Fibroblast of skin of left quadriceps (primary cell): ENCODE results near the gene KLHL14.
"Not testable (repeated sequence)": the region's sequence is repeated elsewhere in the genome, so short reads cannot be mapped to it uniquely, and the experiment has no call there.

Source experiments
- DNase-seq, 2 experiments: peaks; one replicate each; pipeline ENCODE4 v3.0.0-alpha.2; 2013; ENCODE audit warnings: low read depth in 2 of 2

KLHL14 gene, protein sequence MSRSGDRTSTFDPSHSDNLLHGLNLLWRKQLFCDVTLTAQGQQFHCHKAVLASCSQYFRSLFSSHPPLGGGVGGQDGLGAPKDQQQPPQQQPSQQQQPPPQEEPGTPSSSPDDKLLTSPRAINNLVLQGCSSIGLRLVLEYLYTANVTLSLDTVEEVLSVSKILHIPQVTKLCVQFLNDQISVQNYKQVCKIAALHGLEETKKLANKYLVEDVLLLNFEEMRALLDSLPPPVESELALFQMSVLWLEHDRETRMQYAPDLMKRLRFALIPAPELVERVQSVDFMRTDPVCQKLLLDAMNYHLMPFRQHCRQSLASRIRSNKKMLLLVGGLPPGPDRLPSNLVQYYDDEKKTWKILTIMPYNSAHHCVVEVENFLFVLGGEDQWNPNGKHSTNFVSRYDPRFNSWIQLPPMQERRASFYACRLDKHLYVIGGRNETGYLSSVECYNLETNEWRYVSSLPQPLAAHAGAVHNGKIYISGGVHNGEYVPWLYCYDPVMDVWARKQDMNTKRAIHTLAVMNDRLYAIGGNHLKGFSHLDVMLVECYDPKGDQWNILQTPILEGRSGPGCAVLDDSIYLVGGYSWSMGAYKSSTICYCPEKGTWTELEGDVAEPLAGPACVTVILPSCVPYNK

DNA sequence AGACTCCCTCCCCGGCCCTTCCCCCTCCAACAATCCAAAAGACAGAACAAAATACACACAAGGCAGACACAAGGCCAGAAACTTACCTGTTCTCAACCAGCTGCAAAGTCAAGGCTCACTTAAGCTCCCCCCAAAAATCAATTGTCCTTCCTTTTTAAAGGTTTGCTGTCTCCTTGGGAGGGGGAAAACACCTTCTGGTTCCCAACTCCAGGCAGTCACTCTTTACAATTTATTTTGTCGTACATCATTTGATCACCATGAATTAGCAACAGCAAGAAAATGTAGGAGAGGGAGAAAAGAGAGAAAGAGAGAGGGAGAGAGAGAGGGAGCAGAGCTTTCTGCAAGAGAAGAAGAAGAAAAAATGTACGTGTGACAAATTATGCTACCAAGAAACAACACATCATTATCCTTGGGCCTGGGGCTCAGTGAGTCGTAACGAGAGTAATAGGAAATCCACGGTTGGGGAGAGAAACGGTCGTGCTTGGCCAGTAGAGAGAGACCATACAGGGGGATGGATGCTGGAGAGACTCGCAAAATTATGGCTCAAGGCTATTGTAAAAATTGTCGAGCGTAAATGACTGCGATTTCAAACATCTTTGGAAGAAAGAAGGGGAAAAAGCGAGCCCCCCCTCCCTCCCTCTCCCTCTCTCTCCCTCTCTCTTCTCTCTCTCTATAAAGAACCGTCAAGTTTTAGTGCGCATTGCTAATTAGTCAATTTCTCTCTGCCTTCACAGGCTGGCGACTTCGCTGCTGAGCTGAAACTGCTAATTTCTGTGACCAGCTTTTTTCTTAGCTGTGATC is at the start of gene KLHL14:
KLHL14 (minus strand) TSS at position 443 of the 801 bp plus-strand sequence. CDS start 2,432 bp downstream, outside the sequence.
- DNase-seq, result no peak

DNA sequence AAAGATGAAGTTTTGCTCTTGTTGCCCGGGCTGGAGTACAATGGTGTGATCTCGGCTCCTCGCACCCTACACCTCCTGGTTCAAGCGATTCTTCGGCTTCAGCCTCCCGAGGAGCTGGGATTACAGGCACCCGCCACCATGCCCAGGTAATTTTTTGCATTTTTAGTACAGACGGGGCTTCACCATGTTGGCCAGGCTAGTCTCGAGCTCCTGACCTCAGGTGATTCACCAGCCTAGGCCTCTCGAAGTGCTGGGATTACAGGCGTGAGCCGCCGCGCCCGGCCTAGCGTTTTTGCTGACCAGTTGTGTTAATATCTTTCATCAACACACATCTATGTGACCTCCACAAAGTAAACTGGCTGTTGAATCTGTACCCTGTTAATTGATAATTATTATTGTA is 49.4 kb upstream of the KLHL14 start:
- no peak for DNase-seq

GRCh38 chr18:32815881-32816280 is 43.1 kb upstream of the KLHL14 start:
- DNase-seq, result no peak

GRCh38 chr18:32812342-32812741 is 39.5 kb upstream of the KLHL14 start:
- no peak for DNase-seq

- DNase-seq, result no peak
These were observed 37.5 kb upstream of the KLHL14 start for GRCh38 chr18:32810314-32810713.

DNA sequence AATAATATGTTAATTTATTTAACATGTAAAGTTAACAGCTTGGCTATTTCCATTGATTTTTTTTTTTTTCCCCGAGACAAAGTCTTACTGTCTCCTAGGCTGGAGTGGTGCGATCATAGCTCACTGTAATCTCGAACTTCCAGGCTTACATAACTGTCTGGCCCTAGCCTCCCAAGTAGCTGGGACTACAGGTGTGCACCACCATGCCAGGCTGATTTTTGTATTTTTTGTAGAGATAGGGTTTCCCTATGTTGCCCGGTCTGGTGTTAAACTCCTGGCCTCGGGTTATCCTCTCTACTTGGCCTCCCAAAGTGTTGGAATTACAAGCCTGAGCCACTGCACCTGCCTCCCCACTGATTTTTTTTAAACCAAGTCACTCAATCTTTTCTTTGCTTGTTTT is 32.5 kb upstream of the KLHL14 start:
- DNase-seq, result no peak

DNA sequence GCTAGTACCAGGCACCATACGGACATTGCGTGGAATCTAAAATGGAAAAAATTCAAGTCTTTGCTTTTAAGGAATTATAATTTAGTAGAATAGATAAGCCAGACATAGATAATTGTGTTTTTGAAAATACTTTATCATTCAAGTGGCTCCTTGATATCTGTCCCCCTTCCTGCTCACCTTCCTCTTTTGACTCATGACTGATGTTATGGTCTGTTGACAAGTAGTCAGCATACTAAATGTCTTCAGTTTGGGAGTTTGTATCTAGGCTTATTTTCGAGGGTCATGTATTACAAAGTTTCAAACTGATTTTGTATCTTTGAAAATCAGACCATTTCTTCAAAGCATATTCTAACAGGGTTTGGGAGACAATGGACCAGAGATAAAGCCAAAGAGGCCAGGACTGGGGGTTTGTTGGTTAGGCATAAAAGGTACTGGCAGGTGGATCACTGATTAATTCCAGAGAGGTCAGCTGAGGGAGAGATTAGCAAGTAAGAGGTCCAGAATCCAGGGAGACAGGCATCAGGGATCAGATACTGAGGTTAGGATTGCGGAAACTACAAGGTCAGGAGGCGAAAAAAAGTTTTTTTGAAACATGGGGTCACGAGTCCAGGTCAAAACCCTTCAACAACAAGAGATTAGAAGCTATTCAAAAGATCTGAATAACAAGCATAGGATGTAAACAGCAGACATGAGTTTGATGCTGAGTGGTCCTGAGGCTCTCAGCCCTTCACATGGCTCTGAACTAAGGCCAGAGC is 31.5 kb upstream of the KLHL14 start:
- DNase-seq, result no peak

DNA sequence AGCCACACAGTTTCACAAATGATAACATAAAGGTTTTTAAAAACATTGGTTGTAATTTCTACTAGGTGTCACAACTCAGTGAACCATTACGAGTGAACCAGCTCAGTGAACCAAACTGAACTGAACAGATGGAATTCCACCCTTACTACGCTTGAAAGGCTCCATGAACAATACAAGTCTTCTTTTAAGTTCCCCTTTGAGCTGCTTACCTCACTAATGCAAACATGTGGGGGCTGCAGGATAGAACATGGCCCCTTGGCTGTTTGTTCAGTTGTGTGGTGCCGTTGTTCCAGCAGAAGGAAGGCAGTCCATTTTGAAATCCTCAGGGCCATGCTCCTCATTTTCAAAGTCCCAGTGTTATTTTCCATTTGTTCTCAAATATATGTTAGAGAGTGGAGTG is 30.7 kb upstream of the KLHL14 start:
- no peak for DNase-seq

DNA sequence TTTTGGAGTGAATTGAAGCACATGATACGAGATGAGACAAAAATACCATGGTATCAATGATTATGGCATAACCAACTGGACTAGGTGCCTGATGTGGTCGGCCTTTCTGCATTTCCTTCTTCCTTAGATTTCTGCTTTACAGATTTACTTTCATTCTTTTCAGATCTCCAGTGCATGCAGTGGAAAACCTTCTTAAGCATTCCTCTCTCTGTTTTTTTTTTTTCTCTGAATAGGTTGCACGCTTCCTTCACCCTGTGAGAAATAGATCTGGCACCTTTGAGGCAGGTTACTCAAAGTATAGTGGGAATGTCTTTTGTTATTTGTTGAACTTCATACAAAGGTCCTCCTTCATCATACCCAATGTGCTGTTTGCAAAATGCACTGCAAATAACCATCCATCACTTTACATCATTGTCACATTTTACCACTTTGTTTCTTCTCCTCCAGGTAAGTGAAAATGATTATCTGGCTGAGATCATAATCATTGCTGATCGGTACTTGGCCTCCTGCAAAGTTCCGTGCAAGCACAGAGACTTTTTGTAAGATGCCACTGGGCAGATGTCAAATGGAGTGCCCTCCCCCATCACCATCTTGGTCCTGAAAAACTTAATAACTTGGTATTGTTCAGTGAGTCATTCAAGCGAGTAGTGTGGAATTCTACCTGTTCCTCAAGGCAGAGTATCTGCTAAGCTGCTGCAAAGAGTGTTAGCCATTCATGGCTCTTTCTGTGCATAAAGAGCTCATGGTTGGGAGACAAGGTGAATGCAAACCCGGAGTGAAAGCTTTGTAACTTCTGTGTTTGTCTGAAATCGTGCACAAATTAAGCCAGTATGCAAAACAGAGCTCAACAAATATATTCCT is 30.0 kb upstream of the KLHL14 start:
- DNase-seq, result no peak

GRCh38 chr18:32801228-32801627 is 28.4 kb upstream of the KLHL14 start:
- no peak for DNase-seq

- DNase-seq, result no peak
These were observed 25.6 kb upstream of the KLHL14 start for GRCh38 chr18:32798209-32798960.

- DNase-seq, result not testable (repeated sequence)
These were observed 21.8 kb upstream of the KLHL14 start for GRCh38 chr18:32794667-32795066.

- no peak for DNase-seq
These were observed 6.2 kb upstream of the KLHL14 start for GRCh38 chr18:32779010-32779409.

DNA sequence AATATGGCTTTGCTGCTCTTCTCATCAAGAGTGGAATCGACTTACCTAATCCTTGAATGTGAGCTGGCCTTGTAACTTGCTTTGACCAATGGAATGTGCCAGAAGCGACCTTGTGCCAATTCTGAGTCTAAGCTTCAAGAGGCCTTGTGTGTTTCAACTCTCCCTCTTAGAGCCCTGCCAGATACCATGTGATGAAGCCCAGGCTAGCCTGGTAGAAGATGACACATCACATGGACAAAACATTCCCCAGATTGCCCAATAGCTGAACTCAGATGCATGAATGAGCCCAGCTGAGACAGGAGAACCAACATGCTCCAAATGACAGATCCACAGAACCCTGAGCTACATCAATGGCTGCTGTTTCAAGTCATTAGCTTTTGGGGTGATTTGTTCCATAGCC is 4.2 kb upstream of the KLHL14 start:
- no peak for DNase-seq

DNA sequence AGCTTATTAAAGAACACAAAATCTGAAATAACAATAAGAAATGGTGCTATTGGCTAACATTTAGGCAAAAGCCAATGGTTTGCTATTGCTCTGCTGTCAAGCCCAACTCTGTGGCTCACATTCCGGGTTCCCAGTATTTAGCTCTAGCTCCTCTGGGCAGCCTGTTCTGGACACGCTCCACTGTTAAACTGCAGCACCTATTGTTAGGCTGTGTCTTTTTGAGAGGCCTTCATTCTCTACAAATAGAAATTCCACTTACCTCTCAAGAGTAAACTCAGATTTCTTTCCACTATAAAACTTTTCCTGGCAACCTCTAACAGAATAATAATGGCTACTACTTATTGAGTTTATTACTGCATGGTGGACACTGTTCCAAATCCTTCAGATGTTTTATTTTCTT is 3.7 kb upstream of the KLHL14 start:
- no peak for DNase-seq

DNA sequence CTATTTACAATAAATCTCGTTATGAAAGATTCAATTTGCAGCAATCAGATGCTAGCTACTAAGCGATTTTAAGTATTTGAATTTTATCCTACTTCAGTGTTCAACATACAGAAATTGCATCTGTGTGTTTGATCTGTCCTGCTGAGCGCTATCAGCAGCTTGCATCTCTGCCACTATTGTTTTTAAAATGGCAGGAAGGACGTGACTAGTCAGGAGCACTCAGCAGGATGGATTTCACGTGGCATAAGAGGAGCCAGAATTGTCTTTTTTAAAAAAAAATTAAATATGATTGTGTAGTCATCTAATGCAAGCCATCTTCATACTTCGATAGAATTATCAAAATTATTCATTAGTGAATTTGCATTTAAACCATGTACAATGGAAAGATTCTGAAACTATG is 2.8 kb upstream of the KLHL14 start:
- no peak for DNase-seq

- DNase-seq, result no peak
These were observed 524 bp upstream of the KLHL14 start for GRCh38 chr18:32773382-32773712.

GRCh38 chr18:32771871-32772580 is 797 bp downstream of the KLHL14 start:
- no peak for DNase-seq

GRCh38 chr18:32771169-32771751 is 1.6 kb downstream of the KLHL14 start:
- DNase-seq, result no peak
